Hematopoietic multipotent progenitor cell treated with erythropoietin and hydrocortisone succinate and interleukin-3 and kit ligand, for 15 days (in vitro differentiated cells): ENCODE data around the gene OR51T1.

ENCODE experiments used
- DNase-seq: peaks from one replicate; pipeline ENCODE4 v3.0.0-alpha.2; 2015; ENCODE audit warnings: low spot score

The OR51T1 gene

GRCh38 chr11:4926608-4927007, 44.9 kb downstream of the OR51T1 start:
- no peak for DNase-seq
